Neural cell (in vitro differentiated cells): ENCODE data around the gene LARGE1. TPM values are rescaled to one million over a fixed set of nuclear protein-coding genes. Genes with fewer than 3 reads are reported as not detected.

ENCODE experiments used
- H2AFZ ChIP-seq: fragments of 200-600, 300-800 bp; sonication (generic), shearing (Covaris generic); 2 replicates; pipeline ENCODE4 v1.6.0; 2014; ENCODE audit warnings: low read depth, mild to moderate bottlenecking, antibody characterized with exemption, low read length, moderate library complexity
- H3F3A ChIP-seq: fragments of 200-600 bp; shearing (Covaris generic); 2 replicates; pipeline ENCODE4 v1.6.1; 2016; ENCODE audit warnings: mild to moderate bottlenecking, moderate library complexity, mixed read lengths, antibody characterized with exemption, low read length; ENCODE audit not compliant: insufficient read depth, poor library complexity, severe bottlenecking
- H3K27ac ChIP-seq: fragments of 200-600, 300-800 bp; sonication (generic), shearing (Covaris generic); 2 replicates; pipeline ENCODE4 v1.5.1; 2014; ENCODE audit warnings: mild to moderate bottlenecking, low read length, moderate library complexity
- H3K27me3 ChIP-seq: fragments of 300-800, 200-600 bp; sonication (generic), shearing (Covaris generic); 2 replicates; pipeline ENCODE4 v1.6.0; 2014; ENCODE audit warnings: mild to moderate bottlenecking, low read depth, low read length, moderate library complexity; ENCODE audit not compliant: insufficient read depth
- H3K36me3 ChIP-seq: fragments of 300-800, 200-600 bp; sonication (generic), shearing (Covaris generic); 2 replicates; pipeline ENCODE4 v1.5.1; 2014; ENCODE audit warnings: mild to moderate bottlenecking, antibody characterized with exemption, low read length, moderate library complexity; ENCODE audit not compliant: insufficient read depth
- H3K4me2 ChIP-seq: fragments of 300-800, 200-600 bp; sonication (generic), shearing (Covaris generic); 2 replicates; pipeline ENCODE4 v1.6.0; 2014; ENCODE audit warnings: mild to moderate bottlenecking, low read length
- H3K4me3 ChIP-seq: fragments of 300-800, 200-600 bp; sonication (generic), shearing (Covaris generic); 2 replicates; pipeline ENCODE4 v1.5.1; 2014; ENCODE audit warnings: mild to moderate bottlenecking, low read length, moderate library complexity
- H3K79me2 ChIP-seq: fragments of 200-600 bp; shearing (Covaris generic); replicated peaks from 2 replicates; pipeline ENCODE4 v1.6.0; 2014; ENCODE audit warnings: mild to moderate bottlenecking, low read length, moderate library complexity; ENCODE audit not compliant: insufficient read depth
- H3K9ac ChIP-seq: fragments of 300-800, 200-600 bp; sonication (generic), shearing (Covaris generic); 2 replicates; pipeline ENCODE4 v1.6.1; 2016; ENCODE audit warnings: mild to moderate bottlenecking, low read length, mixed read lengths
- H3K9me2 ChIP-seq: fragments of 200-600 bp; shearing (Covaris generic); 2 replicates; pipeline ENCODE4 v1.6.1; 2016; ENCODE audit warnings: mild to moderate bottlenecking, low read length, mixed read lengths; ENCODE audit not compliant: insufficient read depth
- H3K9me3 ChIP-seq: fragments of 200-600, 300-800 bp; sonication (generic), shearing (Covaris generic); 2 replicates; pipeline ENCODE4 v1.6.1; 2016; ENCODE audit warnings: mild to moderate bottlenecking, mixed run types, low read length, moderate library complexity, mixed read lengths
- H4K20me1 ChIP-seq: fragments of 200-600 bp; shearing (Covaris generic); 2 replicates; pipeline ENCODE4 v1.6.1; 2016; ENCODE audit warnings: mild to moderate bottlenecking, mixed run types; ENCODE audit not compliant: insufficient read depth
- CTCF ChIP-seq: fragments of 450-650 bp; IDR thresholded peaks from 2 replicates; pipeline ENCODE4 v1.5.1; 2014; ENCODE audit warnings: antibody characterized with exemption, mild to moderate bottlenecking, moderate library complexity; ENCODE audit not compliant: poor library complexity, severe bottlenecking
- EP300 ChIP-seq: fragments of 450-650 bp; conservative IDR thresholded peaks from 2 replicates; pipeline ENCODE4 v1.6.1; 2014; ENCODE audit warnings: antibody characterized with exemption, mild to moderate bottlenecking, moderate library complexity; ENCODE audit not compliant: poor library complexity, severe bottlenecking
- EZH2 ChIP-seq: fragments of 200-600, 300-800 bp; shearing (Covaris generic), sonication (generic); IDR thresholded peaks from 2 replicates; pipeline ENCODE4 v1.6.1; 2014; ENCODE audit warnings: antibody characterized with exemption, low read length, borderline replicate concordance, mild to moderate bottlenecking; ENCODE audit not compliant: insufficient read depth, poor library complexity, severe bottlenecking
- MXI1 ChIP-seq: fragments of 450-650 bp; conservative IDR thresholded peaks from 2 replicates; pipeline ENCODE4 v1.6.1; 2014; ENCODE audit warnings: antibody characterized with exemption, mild to moderate bottlenecking; ENCODE audit not compliant: poor library complexity, severe bottlenecking
- POLR2AphosphoS5 ChIP-seq: IDR thresholded peaks from 2 replicates; pipeline ENCODE4 v1.6.1; 2012
- RAD21 ChIP-seq: fragments of 450-650 bp; conservative IDR thresholded peaks from 2 replicates; pipeline ENCODE4 v1.6.1; 2014; ENCODE audit warnings: antibody characterized with exemption, mild to moderate bottlenecking, moderate library complexity
- SMC3 ChIP-seq: fragments of 450-650 bp; conservative IDR thresholded peaks from 2 replicates; pipeline ENCODE4 v1.6.1; 2014; ENCODE audit warnings: antibody characterized with exemption, mild to moderate bottlenecking, moderate library complexity; ENCODE audit not compliant: poor library complexity
- TAF1 ChIP-seq: IDR thresholded peaks from 2 replicates; pipeline ENCODE4 v1.6.1; 2012; ENCODE audit warnings: low read depth
- polyA plus RNA-seq: library from polyadenylated mRNA; depleted of rRNA; stranded (reverse); fragments of >200 nt; gene quantifications from 2 replicates; pipeline ENCODE4 v1.2.3, GENCODE V29; 2014
- TF ChIP-seq, protein P1 (sequence below): IDR thresholded peaks from 2 replicates; pipeline ENCODE4 v1.6.1; 2012; ENCODE audit warnings: borderline replicate concordance

The LARGE1 gene
- polyA plus RNA-seq, 1 donor from 2014 or later, result 27.5 TPM

DNA sequence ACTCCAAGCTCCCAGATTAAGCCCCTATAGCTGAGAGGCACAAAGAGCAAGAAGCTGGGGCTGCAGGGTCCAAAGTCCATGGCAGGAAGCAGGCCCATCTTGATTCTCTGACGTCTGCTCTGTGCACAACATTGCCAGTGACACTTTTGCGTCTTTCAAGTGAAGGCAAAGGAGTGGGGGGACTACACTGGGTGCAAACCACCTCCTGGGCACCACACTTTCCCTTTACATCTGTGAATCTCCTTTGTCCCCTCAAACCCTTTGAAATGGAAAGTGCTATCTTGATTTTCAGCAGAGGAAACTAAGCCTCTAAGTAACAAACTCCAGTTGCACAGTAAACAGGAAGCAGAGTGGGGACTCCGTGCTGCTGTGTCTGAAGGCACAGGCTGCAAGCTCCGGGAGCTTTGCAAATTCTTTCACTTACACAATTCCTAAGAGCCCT is 428.0 kb downstream of the LARGE1 start:
- Histone ChIP-seq H3K79me2 (no peaks in the 10 kb centered on the region), H3K9me3 (no peaks in the 10 kb centered on the region), H2AFZ (no peak overlapping the region), H3K9ac (no peak overlapping the region), H3K9me2 (no peaks in the 10 kb centered on the region), H4K20me1 (no peaks in the 10 kb centered on the region), H3K27ac (no peak overlapping the region), H3F3A (no peaks in the 10 kb centered on the region), H3K27me3 (no peaks in the 10 kb centered on the region), H3K36me3 (no peaks in the 10 kb centered on the region), H3K4me3 (no peak overlapping the region), H3K4me2 (no peak overlapping the region)
- TF ChIP-seq SMC3, result no peak
- TF ChIP-seq, protein P1, sequence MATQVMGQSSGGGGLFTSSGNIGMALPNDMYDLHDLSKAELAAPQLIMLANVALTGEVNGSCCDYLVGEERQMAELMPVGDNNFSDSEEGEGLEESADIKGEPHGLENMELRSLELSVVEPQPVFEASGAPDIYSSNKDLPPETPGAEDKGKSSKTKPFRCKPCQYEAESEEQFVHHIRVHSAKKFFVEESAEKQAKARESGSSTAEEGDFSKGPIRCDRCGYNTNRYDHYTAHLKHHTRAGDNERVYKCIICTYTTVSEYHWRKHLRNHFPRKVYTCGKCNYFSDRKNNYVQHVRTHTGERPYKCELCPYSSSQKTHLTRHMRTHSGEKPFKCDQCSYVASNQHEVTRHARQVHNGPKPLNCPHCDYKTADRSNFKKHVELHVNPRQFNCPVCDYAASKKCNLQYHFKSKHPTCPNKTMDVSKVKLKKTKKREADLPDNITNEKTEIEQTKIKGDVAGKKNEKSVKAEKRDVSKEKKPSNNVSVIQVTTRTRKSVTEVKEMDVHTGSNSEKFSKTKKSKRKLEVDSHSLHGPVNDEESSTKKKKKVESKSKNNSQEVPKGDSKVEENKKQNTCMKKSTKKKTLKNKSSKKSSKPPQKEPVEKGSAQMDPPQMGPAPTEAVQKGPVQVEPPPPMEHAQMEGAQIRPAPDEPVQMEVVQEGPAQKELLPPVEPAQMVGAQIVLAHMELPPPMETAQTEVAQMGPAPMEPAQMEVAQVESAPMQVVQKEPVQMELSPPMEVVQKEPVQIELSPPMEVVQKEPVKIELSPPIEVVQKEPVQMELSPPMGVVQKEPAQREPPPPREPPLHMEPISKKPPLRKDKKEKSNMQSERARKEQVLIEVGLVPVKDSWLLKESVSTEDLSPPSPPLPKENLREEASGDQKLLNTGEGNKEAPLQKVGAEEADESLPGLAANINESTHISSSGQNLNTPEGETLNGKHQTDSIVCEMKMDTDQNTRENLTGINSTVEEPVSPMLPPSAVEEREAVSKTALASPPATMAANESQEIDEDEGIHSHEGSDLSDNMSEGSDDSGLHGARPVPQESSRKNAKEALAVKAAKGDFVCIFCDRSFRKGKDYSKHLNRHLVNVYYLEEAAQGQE, result no peak
- no peak for TF ChIP-seq TAF1
- TF ChIP-seq EP300, result no peak
- TF ChIP-seq CTCF, result no peak
- no peak for TF ChIP-seq EZH2
- no peak for TF ChIP-seq POLR2AphosphoS5
- no peak for TF ChIP-seq MXI1
- no peak for TF ChIP-seq RAD21

DNA sequence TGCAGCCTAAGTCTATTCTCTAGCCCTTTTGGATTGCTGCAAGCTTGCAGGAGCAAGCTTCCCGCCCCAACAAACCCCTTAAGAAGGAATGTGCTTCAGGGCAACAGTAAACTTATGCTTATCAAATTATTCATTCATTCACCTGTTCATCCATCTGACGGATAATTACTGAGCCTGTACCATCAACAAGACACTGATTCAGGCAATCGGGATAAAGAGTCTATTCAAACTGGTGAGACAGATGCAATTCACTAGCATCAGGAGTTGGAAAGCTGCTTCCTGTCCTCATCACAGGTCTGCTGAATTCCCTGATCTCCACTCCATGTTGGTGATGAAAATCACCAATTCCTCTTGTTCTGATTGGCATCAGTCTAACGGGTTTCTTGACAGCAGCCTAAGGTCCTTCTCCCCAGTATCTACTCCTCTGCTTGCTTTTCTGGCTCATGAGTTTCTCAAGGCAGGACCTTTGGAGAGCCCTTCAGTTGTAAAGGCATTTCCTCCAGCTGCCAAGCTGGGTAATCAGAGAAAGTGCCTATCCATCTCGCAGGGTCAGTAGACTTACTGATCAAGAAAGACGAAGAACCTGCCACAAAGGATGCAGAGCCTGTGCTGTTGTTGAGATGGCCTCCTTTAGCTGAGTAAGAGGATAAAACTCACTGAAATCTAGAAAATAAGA is 433.1 kb downstream of the LARGE1 start:
- H3K79me2 ChIP-seq, result no peaks in the 10 kb centered on the region
- H3K27ac ChIP-seq, result no peak overlapping the region
- H3K4me2 ChIP-seq, result no peak overlapping the region
- no peaks in the 10 kb centered on the region for H3F3A ChIP-seq
- H3K27me3 ChIP-seq, result no peaks in the 10 kb centered on the region
- no peaks in the 10 kb centered on the region for H3K9me2 ChIP-seq
- H3K36me3 ChIP-seq, result no peaks in the 10 kb centered on the region
- no peak overlapping the region for H3K9ac ChIP-seq
- no peak overlapping the region for H2AFZ ChIP-seq
- H3K9me3 ChIP-seq, result no peaks in the 10 kb centered on the region
- no peaks in the 10 kb centered on the region for H4K20me1 ChIP-seq
- H3K4me3 ChIP-seq, result no peak overlapping the region
- TF ChIP-seq EZH2 (no peak), MXI1 (no peak), CTCF (no peak), EP300 (no peak), TAF1 (no peak), RAD21 (no peak), SMC3 (no peak)
